Hypothalamus (tissue), 51 donors: ENCODE measurements around the gene THPO.
A peak's percentile ranks its signal among the peaks of the same experiment; 100 is the strongest.

ENCODE experiments used
- DNase-seq, 51 donors: peaks; one replicate each; lab custom pipeline; 2025; lab: John Stamatoyannopoulos, UW

The THPO gene

DNA sequence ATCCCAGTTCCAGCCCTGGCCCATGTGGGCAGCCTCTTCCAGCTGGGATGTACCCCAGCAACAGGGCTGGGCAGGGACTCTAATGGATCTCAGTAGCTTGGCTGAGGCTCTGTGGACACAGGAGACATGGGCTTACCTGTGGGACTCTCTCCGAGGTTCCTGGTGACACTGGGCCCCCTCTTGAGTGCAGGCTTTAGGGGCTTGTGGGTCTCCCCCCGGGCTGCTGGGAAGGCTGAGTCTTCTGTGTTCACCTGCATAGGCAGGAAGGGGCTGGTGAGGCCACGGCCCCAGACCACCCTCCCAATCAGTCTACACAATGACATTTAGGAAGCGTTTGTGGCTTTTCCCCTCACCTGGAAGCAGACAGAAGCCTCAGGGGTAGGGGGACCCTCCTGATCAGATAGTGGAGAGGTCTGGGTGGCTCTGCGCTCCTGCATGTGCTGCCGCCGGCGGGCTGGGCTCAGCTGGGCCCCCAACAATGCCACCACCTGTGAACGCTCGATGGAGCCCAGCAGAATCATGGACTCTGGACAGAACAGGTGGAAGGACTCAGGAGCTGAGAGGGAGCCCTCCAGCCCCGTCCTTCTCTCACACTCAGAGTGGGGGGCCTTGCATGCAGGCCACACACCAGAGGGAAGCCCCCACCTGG is 25.0 kb downstream of the THPO start:
- no peak for DNase-seq

DNA sequence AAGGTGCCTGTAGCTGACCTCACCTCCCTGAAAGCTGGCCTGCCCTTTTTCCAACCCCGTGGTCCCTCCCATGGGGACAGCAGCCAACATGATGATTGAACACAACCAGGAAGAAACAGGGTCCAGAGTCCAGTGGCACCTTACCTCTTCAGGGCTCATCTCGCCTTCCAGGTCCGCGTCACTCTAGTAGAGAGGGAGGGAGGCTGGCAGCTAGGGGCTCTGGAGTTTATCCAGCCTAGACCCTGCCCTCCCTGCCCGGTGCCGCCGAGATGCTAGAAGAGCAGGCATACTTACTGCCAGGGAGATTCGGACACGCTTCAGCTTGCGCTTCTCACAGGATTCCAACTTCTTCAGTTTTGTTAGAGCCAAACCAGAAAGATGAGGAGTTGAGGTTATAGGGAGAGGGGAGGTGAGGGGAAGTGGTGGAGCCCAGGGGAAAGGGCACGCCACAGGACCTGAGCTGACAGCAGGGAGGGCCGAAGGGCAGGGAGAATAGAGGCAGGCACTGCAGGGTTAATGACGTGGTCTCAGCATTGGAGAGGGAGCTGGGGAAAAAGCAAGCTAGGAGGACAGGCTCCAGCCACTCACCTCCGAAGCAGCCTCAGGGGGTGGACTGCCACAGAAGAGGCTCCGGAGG is 25.7 kb downstream of the THPO start:
- no peak for DNase-seq

DNA sequence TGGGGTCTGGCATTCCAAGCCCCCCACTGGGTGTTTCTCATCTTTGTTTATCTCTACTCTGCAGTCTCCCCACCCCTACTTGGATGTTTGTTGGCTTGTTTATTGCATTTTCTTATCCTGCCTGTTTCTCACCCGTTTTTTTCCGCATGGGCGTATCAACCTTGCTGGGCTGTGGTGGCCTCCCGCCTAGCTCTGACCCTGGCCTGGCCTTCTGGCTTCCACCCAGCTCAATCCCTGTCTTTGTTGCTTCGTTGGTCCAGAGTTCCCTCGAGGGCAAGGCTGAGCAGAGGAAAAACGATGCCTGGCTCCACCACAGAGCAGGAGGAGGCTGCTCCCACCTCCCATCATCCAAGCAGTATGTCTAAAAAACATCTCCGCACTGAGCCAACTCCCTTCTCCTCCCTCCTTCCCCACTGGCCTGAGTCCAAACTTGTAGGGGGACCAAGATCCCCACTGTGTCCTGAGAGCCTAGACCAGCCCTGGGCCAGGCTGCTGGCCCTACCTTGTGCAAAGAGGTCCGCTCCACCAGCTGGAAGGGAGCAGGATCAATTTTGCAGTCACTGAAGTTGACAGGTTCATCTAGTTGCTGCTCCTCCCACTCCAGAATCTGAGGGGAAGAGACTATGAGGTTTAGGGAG is 26.4 kb downstream of the THPO start:
- no peak for DNase-seq

GRCh38 chr3:184350618-184351017 is 27.4 kb downstream of the THPO start:
- no peak for DNase-seq

GRCh38 chr3:184349563-184350470 is 28.2 kb downstream of the THPO start:
- peak in 16 of 51 donors; percentile 8 to 53 (median 29) for DNase-seq

GRCh38 chr3:184348057-184348382 is 30.0 kb downstream of the THPO start:
- DNase-seq = no peak

- no peak for DNase-seq
These were observed 30.5 kb downstream of the THPO start for GRCh38 chr3:184347321-184348056.

- no peak for DNase-seq
These were observed 31.4 kb downstream of the THPO start for GRCh38 chr3:184346480-184347190.

DNA sequence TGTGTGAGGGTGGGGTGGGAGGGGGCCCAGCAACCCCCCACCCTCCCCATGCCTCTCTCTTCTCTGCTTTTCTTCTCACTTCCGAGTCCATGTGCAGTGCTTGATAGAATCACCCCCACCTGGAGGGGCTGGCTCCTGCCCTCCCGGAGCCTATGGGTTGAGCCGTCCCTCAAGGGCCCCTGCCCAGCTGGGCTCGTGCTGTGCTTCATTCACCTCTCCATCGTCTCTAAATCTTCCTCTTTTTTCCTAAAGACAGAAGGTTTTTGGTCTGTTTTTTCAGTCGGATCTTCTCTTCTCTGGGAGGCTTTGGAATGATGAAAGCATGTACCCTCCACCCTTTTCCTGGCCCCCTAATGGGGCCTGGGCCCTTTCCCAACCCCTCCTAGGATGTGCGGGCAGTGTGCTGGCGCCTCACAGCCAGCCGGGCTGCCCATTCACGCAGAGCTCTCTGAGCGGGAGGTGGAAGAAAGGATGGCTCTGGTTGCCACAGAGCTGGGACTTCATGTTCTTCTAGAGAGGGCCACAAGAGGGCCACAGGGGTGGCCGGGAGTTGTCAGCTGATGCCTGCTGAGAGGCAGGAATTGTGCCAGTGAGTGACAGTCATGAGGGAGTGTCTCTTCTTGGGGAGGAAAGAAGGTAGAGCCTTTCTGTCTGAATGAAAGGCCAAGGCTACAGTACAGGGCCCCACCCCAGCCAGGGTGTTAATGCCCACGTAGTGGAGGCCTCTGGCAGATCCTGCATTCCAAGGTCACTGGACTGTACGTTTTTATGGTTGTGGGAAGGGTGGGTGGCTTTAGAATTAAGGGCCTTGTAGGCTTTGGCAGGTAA is 32.5 kb downstream of the THPO start:
- DNase-seq = peak; percentile 16 to 94 (median 81)

GRCh38 chr3:184344579-184345316 is 33.3 kb downstream of the THPO start:
- DNase-seq = peak in 6 of 51 donors; percentile 20 to 44 (median 30)

GRCh38 chr3:184343200-184343876 is 34.7 kb downstream of the THPO start:
- no peak for DNase-seq

DNA sequence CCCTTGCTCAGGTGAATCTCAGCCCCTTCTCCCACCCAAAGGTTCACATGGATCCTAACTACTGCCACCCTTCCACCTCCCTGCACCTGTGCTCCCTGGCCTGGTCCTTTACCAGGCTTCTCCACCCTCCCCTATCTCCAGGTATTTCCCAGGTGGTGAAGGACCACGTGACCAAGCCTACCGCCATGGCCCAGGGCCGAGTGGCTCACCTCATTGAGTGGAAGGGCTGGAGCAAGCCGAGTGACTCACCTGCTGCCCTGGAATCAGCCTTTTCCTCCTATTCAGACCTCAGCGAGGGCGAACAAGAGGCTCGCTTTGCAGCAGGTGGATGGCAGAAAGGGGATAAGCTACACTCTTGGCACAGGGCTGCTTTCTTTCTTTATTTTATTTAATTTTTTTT is 36.1 kb downstream of the THPO start:
- DNase-seq = no peak

DNA sequence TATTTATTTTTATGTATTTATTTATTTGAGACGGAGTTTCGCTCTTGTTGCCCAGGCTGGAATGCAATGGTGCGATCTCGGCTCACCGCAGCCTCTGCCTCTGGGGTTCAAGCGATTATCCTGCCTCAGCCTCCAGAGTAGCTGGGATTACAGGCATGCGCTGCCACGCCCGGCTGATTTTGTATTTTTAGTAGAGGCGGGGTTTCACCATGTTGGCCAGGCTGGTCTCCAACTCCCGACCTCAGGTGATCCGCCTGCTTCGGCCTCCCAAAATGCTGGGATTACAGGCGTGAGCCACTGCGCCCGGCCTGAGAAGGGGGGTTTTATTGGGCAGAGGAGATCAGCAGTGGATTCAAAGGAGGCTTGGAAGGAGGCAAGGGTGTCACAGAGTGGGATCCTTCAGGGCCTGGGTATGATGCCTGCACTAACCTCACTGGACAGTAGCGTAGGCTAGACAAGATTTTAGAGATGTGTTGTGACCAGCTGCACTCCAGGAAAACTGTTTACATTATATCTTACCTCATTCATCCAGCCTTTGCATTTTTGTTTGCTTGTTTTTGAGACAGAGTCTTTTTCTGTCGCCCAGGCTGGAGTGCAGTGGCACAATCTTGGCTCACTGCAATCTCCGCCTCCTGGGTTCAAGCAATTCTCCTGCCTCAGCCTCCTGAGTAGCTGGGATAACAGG is 38.4 kb downstream of the THPO start:
- DNase-seq = peak in 1 of 51 donors; percentile 12

DNA sequence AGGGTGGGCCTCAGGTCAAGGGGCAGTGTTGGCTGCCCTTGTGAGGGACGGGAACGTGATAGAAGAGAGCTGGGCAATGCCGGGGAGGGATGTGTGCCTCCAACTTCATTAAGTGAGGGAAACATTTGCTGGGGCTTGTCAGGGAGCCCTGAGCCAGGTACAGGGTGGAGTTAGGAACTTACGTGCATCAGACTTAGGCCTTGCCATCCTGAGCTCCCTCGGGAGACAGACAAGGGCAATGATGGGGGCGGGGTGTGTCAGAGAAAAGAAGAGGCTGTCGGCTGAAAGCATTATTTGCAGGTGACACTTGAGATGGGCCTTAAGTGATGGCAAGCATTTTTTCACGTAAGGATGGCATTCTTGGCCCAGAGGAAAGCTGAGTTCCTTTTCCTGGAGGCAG is 39.0 kb downstream of the THPO start:
- peak in 2 of 51 donors; percentile 52 to 59 for DNase-seq

DNA sequence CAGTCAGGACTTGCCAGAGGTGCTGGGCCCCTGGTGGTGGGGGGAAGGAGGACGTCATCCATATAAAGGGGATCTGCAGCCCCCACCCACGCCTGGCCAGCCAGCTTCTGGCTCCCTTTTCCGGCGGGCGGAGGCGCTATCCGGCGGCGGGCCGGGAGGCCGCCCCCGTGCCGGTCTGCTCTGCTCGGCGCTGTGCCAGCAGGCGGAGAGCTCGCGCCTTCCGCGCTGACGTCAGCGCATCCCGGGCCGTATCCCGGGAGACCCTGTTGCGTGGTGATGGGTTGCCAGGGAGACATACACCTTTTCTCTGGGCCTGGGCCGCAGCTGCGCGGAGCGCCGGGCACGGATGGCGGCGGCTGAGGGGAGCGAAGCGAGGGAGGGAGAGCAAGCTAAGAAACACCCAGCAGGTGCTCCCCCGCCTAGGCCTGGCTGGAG is 39.5 kb downstream of the THPO start:
- peak; percentile 20 to 91 (median 82) for DNase-seq

GRCh38 chr3:184337981-184338380 is 40.0 kb downstream of the THPO start:
- DNase-seq = no peak

DNA sequence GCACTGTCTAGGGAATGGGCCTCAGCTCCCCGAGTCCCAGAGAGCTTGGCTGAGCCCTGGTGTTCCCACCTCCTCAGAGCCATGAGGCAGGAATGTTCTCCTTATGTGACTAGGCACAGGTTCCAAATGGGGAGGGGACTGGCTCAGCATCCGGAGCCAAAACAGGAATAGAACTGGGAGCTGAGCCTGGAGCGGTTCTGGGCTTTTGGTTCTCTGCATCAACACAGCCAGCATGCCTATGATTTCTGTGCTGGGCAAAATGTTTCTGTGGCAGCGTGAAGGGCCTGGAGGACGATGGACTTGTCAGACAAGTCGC is 40.6 kb downstream of the THPO start, which contains the start of gene FAM131A:
Gene FAM131A, plus strand, starts transcription at position 202 of the 316 bp plus-strand sequence. Its CDS starts 31 bp downstream, at position 233.
- DNase-seq = peak in 33 of 51 donors; percentile 23 to 80 (median 56)
